ENCODE results near the gene SPATA31D1.
"Not testable (repeated sequence)": the region's sequence is repeated elsewhere in the genome, so short reads cannot be mapped to it uniquely, and the experiment has no call there.

SPATA31D1 gene

GRCh38 chr9:81988472-81988871 is at the start of gene SPATA31D1:
Gene SPATA31D1 (plus strand): TSS chr9:81988772. CDS start chr9:81988819, 47 bp downstream.
- not testable (repeated sequence) for DNase-seq (ENCODE audit: low read depth)

GRCh38 chr9:81943393-81943792 is 45.2 kb upstream of the SPATA31D1 start, which contains the start of gene SPATA31D3:
Gene SPATA31D3 (plus strand): TSS chr9:81943500. CDS start chr9:81943586, 86 bp downstream.
- DNase-seq (ENCODE audit: low read depth): not testable (repeated sequence)

DNA sequence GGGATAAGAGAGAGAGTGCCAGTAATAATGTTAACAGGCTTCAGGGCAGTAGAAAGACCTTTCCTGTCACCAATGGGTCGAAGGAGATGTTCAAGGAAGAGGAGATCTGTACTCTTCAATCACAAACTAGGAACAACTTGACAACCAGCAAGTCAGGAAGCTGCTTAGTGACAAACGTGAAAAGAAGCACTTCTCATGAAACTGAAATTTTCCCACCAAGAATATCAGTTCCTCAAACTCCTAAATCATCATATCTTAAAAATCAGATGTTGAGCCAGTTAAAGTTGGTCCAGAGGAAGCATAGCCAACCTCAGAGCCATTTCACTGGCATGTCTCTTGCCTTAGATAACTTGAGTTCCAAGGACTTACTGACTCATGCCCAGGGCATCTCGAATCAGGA is 39.9 kb upstream of the SPATA31D1 start:
- DNase-seq (ENCODE audit: low read depth): not testable (repeated sequence)

DNA sequence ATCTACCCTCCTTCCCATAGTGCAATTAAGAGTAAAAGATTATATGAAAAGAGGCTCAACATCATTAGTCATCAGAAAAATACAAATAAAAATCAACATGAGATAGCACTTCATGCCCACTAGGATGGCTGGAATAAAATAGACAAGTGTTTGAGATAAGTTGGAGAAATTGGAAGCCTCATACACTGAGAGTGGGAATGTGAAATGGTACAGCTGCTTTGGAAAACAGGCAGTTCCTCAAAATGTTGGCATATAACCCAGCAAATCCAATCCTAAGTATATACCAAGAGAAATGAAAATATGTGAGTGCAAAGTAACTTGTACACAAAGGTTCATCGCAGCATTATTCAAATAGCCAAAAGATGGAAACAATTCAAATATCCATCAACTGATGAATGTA is 35.5 kb upstream of the SPATA31D1 start:
- DNase-seq (ENCODE audit: low read depth): no peak

GRCh38 chr9:81955625-81956024 is 32.9 kb upstream of the SPATA31D1 start:
- no peak for DNase-seq (ENCODE audit: low read depth)

GRCh38 chr9:81964218-81965171 is 24.1 kb upstream of the SPATA31D1 start:
- DNase-seq (ENCODE audit: low read depth): no peak

DNA sequence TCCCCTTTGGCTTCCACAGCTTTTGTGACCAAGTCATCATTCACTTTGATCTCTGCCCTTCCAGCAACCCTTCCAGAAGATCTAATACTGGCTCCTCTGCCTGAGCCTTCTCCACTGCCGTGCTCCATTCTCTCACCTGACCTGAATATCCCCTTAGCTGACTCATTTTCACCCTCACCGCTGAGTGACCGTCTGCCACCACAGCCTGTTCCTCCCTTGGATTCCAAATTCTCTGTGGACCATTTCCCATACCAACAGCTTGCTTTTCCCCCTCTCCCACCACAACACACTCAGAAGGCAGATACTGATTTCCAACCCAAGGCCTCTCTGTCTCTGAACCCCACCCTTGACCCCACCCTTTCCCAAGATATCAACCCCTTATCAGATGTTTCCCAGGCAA is 20.5 kb upstream of the SPATA31D1 start:
- no peak for DNase-seq (ENCODE audit: low read depth)

- DNase-seq (ENCODE audit: low read depth): no peak
These were observed 18.6 kb upstream of the SPATA31D1 start for GRCh38 chr9:81969971-81970370.

DNA sequence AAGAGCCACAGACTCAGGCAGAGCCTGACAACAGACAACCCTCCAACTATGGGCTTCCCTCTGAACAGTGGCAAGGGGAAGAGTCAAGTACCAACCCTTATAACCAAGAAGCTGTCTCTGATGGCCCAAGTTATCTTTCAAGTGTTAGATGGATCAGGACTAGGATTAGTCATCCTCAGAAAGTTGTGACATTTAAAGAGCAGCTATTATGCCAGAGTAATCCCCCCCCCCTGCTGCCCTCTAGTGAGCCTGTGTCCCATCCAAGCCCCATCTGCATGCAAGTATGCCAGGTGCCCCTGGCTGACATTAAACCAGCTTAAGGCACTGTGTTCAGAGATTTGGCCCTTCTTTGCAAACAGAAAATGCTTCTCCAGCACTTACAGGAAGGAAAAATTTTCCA is 16.8 kb upstream of the SPATA31D1 start:
- no peak for DNase-seq (ENCODE audit: low read depth)

DNA sequence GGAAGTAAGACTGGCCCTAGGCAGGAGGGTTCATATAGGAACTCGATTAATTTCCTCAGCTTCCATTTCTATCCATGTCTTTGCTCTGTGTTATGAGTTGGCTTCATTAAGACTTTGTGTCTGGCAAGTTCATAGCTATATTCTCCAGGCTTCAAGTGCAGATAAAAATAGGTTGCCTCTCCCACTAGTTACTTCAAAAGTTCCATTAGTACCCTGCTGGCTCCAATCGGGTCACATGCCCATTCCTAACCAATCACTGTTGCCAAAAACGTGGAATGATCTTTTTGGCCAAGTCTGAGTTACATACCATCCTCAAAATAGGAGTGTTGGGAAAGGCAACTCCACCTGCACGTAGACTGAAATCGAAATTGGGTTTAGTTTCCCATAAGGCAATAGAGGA is 13.8 kb upstream of the SPATA31D1 start:
- DNase-seq (ENCODE audit: low read depth): no peak

DNA sequence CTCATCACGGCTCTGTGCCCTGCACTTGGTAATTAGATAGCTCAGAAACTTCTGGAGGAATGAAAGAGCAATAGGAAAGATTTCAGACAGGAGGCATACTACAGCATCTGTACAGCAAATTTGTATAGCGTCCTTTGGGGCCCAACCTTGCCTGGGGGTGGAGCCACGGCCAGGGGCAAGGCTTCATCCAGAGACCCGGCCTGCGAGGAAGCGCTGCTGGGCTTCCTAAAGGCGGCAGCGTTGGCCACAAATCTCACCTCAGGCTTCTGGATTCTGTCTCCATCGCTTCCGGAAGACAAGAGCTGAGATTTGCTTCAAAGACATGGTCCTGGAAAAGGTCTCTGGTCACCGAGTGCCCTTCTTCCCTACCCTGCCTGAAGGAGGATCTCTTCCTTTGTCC is 12.2 kb upstream of the SPATA31D1 start:
- DNase-seq (ENCODE audit: low read depth): no peak

DNA sequence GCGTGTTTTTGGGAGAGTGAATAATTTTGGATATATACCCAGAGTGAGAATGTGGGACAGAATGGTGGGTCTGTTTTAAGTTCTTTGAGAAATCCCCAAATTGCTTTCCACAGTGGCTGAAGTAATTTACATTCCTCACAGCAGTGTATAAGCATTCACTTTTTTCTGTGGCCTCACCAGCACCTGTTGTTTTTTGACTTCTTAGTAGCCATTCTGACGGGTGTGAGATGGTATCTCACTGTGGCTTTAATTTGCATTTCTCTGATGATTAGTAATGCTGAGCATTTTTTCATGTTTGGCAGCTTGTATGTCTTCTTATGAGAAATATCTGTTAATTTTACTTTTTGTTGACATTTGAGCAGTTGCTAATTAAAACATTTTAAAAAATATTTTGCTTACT is 9.4 kb upstream of the SPATA31D1 start:
- DNase-seq (ENCODE audit: low read depth): no peak

GRCh38 chr9:81980568-81980967 is 8.0 kb upstream of the SPATA31D1 start:
- DNase-seq (ENCODE audit: low read depth): no peak

GRCh38 chr9:81981883-81982282 is 6.7 kb upstream of the SPATA31D1 start:
- no peak for DNase-seq (ENCODE audit: low read depth)

- DNase-seq (ENCODE audit: low read depth): no peak
These were observed 3.6 kb upstream of the SPATA31D1 start for GRCh38 chr9:81984928-81985327.

DNA sequence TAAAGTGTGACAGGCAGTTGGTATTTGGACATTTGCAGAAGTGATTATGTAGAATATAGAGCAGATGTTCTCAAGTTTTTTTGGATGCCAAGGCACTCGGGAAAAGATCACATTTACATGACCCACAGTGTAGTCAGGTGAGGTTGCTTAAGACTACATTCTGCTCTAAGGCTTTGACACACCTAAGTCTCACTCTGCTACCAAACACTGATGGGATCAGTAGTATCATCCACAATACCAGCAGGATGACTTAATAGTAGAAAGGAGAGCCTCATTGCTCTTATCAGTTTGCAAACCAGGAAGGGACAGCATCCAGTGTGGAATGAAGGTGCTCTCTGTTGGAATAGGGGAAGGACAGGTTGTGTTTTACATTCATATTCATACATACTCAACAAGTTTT is 2.5 kb upstream of the SPATA31D1 start:
- no peak for DNase-seq (ENCODE audit: low read depth)

GRCh38 chr9:81989700-81990099 is 1.1 kb downstream of the SPATA31D1 start:
- no peak for DNase-seq (ENCODE audit: low read depth)

DNA sequence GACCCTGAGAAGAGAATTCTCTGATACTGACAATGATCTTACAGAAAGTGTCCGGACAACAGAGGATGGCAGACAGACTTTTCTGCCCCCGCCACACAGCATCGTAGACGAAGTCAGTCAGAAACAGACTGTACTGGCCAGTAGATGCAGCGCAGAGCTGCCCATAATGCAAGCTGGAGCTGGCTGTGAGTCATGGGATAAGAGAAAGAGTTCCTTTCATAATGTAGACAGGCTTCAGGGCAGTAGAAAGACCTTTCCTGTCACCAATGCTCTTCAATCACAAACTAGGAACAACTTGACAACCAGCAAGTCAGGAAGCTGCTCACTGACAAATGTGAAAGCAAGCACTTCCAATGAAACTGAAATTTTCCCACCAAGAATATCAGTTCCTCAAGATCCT is 5.1 kb downstream of the SPATA31D1 start:
- DNase-seq (ENCODE audit: low read depth): no peak

DNA sequence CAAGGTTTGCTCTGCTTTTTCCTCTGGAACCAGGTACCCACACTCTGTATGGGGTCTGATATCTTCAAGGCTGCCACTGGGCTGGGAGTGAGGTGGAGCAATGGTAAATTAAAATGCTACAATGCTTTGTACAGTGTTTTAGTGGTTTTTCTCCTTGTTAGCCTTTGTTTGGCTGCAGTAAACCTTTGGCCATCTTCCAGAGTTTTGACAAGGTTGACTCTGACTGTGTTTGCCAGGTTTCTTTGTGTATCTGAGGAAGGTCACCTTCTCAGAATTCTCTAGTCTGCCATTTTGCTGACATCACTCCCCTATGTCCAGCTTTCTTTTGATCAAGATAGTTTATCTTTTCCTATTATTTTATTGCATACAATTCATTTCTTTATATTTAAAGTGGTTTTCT is 11.2 kb downstream of the SPATA31D1 start:
- DNase-seq (ENCODE audit: low read depth): no peak

- DNase-seq (ENCODE audit: low read depth): no peak
These were observed 22.1 kb downstream of the SPATA31D1 start for GRCh38 chr9:82010711-82011110.

GRCh38 chr9:82011133-82011532 is 22.6 kb downstream of the SPATA31D1 start:
- no peak for DNase-seq (ENCODE audit: low read depth)

DNA sequence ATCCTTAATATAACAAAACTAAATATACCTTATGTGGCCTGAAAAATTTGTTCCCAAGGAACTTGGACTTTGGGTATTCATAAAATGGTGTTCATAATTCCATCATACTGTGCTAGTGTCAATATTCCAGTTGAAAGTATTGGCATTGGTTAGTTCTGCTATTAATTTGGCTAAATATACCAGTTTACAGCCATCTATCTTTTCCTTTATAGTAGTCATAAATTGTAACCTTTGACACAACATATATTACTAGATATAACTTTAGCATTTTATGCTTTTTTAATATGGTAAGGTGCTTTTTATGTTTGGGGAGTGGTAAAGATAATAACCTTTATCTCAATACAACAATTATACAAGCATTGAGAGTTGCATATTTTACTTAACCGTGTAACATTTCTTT is 23.7 kb downstream of the SPATA31D1 start:
- DNase-seq (ENCODE audit: low read depth): no peak

DNA sequence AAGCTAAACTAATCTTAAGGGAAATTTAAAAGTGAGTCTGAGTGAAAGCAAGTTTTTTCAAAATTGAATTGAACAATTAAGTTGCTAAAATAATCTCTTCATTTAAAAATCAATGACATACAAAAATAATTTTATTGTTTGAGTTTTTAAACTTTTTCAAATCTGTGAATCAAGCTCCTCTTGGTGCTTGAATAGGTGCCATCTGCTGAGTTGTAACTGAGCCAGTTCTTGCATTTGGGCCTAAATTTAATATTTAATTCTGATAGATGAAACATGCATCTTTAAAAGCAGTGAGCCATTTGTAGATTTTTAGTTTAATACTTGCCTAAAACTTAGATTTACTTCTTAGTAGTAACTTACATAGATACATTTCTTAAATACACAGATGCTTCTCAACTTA is 31.8 kb downstream of the SPATA31D1 start:
- no peak for DNase-seq (ENCODE audit: low read depth)

DNA sequence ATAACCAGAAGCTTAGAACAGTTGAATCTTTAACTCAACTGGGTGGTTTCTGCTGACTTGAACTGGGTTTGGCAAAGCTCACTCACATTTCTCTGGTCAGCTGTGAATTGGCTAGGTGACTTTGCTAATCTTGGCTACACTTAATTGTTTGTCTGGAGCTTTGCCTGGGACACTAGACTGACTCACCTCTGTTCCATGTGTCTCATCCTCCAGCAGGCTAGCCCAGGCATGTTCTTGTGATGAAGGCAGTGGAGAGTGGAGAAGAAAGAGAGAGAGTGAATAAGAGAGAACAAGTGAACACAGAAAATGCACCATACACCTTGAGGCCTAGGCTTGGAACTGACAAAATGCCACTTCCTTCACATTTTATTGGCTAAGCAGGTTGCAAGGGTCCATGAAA is 32.6 kb downstream of the SPATA31D1 start:
- no peak for DNase-seq (ENCODE audit: low read depth)
